Measurements from ENCODE around the gene STAMBPL1. TPM values are rescaled to one million over a fixed set of nuclear protein-coding genes. Genes with fewer than 3 reads are reported as not detected.

Gene STAMBPL1
- total RNA-seq, 2 experiments from 2014 or later = 39.7 to 45.4 TPM

DNA sequence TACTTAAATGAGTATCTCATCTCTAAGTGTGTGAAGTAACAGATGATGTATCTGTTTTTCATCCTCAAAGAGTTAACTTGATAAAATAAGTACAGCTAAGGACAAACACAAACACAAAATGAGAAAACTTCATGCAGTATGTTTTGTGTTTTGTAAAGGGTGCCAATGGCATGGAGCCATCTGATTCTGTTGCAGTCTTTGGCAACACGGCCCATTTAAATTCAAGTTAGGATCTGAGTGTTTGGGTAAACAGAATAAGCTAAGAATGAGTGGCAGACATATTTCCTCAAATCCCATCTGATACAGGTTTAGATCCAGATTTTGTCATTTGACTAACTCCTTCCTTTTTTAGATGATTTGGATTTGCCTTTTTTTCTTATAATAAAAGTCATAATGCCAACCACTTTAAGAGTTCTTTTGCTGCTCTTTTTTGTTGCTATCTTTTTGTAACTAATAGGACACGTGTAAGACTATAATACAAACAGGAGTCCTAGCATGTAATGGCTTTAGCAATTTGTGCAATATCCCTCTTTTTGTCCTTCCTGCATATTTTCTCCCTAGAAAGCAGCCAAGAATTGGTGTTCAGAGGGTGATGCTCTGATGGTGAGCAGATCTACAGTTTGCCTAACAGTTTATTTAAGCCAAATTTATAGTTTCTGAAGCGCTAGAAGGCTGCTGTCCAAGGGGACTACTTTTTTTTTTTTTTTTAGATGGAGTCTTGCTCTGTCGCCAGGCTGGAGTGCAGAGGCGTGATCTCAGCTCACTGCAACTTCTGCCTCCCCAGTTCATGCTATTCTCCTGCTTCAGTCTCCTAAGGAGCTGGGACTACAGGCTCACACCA is 91.4 kb downstream of the STAMBPL1 start:
- POLR2A ChIA-PET = no interaction called here
- H3K36me3 Mint-ChIP-seq (ENCODE audit: low read depth) = no peaks in the 10 kb centered on the region
- DNase-seq = no peak
- H3K4me1 Mint-ChIP-seq = peaks cover 24% of the 10 kb centered on the region
- no peak overlapping the region for H3K4me3 Mint-ChIP-seq
- CTCF ChIA-PET = interaction anchor here (1.1 kb wide), 1 partner anchor 9 kb away, joined by 4 read pairs; no protein-coding TSS in a partner anchor
- H3K9me3 Mint-ChIP-seq = no peaks in the 10 kb centered on the region
- H3K27ac Mint-ChIP-seq = no peak overlapping the region
- H3K27me3 Mint-ChIP-seq = no peaks in the 10 kb centered on the region

Other genes starting within 250 kb of the STAMBPL1 start
- not detected for gene LIPF, start 215.8 kb upstream of the STAMBPL1 start, total RNA-seq
- gene LIPK, start 174.0 kb upstream of the STAMBPL1 start, total RNA-seq = not detected
- not detected for gene LIPN, start 120.2 kb upstream of the STAMBPL1 start, total RNA-seq
- not detected for gene LIPM, start 77.5 kb upstream of the STAMBPL1 start, total RNA-seq
- under 1 TPM; 0.17 to 0.48 TPM for gene ANKRD22, start 28.4 kb upstream of the STAMBPL1 start, total RNA-seq
- gene ACTA2, start 72.5 kb downstream of the STAMBPL1 start, total RNA-seq = 10 to 100 TPM; 10.7 to 10.8 TPM
- 10 to 100 TPM; 62.3 to 65.1 TPM for gene FAS, start 110.6 kb downstream of the STAMBPL1 start, total RNA-seq

Measured in activated CD4-positive, alpha-beta T cell treated with anti-CD3 and anti-CD28 coated beads, Interleukin-2, amount 10 ng/mL, durations not matched to agents 7 days and 5 days (primary cell).